Measurements from ENCODE around the gene SMOC2. TPM values are rescaled to one million over a fixed set of nuclear protein-coding genes. Genes with fewer than 3 reads are reported as not detected.

Gene SMOC2
- total RNA-seq, 4 donors from 2014 or later = 45.8 to 382 (median 160) TPM

DNA sequence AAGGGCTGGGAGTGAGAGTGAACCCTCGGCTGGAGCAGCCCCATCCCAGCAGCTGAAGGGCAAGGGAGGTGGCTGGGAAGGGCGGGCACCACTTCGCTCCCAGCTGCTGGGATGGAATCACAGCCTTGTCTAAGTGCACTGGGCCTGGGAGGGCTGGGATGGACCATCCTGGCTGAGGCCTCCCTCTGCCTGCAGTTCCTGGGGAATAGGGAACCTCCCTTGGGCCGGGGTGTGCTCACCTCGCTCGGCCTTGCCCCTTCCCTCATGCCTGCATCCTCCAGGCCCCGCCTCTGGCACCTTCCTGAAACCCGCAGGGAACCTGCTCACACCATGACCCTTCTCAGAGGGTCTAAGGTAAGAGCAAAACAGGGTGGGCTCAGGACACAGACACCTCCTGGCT is 53.7 kb downstream of the SMOC2 start:
- Histone ChIP-seq H3K4me1 (peaks cover 0 to 25% (median 3%) of the 10 kb centered on the region in 3 donors), H3K4me3 (no peak overlapping the region), H3K27me3 (no peaks in the 10 kb centered on the region), H3K9me3 (no peaks in the 10 kb centered on the region), H3K27ac (no peak overlapping the region), H3K36me3 (no peaks in the 10 kb centered on the region)
- WGBS, 2 donors (ENCODE audit: low coverage in 1 of 2) = no CpG with 5 or more reads among the region's 8 CpGs
- no peak for ATAC-seq
- TF ChIP-seq EP300 (IDR thresholded peaks at IDR 0.05) (no peak), POLR2A (IDR thresholded peaks at IDR 0.05) (no peak), CTCF (IDR thresholded peaks at IDR 0.05) (no peak), POLR2AphosphoS5 (IDR thresholded peaks at IDR 0.05) (no peak)

- H3K27ac ChIP-seq = no peak overlapping the region
- no peak for ATAC-seq
- H3K9me3 ChIP-seq = no peaks in the 10 kb centered on the region
- H3K36me3 ChIP-seq = no peaks in the 10 kb centered on the region
- H3K4me3 ChIP-seq = no peak overlapping the region
- no peaks in the 10 kb centered on the region for H3K27me3 ChIP-seq
- 89% methylated on average over 11 of the region's 13 CpGs; no CpG with 5 or more reads in 1 of the 2 donors for WGBS, 2 donors (ENCODE audit: low coverage in 1 of 2)
- TF ChIP-seq EP300 (IDR thresholded peaks at IDR 0.05) (no peak), POLR2A (IDR thresholded peaks at IDR 0.05) (no peak), CTCF (IDR thresholded peaks at IDR 0.05) (no peak), POLR2AphosphoS5 (IDR thresholded peaks at IDR 0.05) (no peak)
- peaks cover 0 to 25% (median 3%) of the 10 kb centered on the region in 3 donors for H3K4me1 ChIP-seq
Observed at GRCh38 chr6:168495133-168495532, 54.1 kb downstream of the SMOC2 start.

GRCh38 chr6:168495636-168496035 is 54.7 kb downstream of the SMOC2 start:
- H3K4me3 ChIP-seq = no peak overlapping the region
- WGBS, 2 donors (ENCODE audit: low coverage in 1 of 2) = 84 to 92% methylated on average over 6 to 11 of the region's 16 CpGs
- H3K4me1 ChIP-seq = peaks cover 0 to 25% (median 3%) of the 10 kb centered on the region in 3 donors
- H3K27me3 ChIP-seq = no peaks in the 10 kb centered on the region
- no peak overlapping the region for H3K27ac ChIP-seq
- no peak for ATAC-seq
- TF ChIP-seq POLR2A (IDR thresholded peaks at IDR 0.05) (no peak), CTCF (IDR thresholded peaks at IDR 0.05) (no peak), EP300 (IDR thresholded peaks at IDR 0.05) (no peak), POLR2AphosphoS5 (IDR thresholded peaks at IDR 0.05) (no peak)
- H3K9me3 ChIP-seq = no peaks in the 10 kb centered on the region
- no peaks in the 10 kb centered on the region for H3K36me3 ChIP-seq

- Histone ChIP-seq H3K4me3 (no peak overlapping the region), H3K27me3 (no peaks in the 10 kb centered on the region), H3K4me1 (peaks cover 0 to 25% (median 3%) of the 10 kb centered on the region in 3 donors), H3K36me3 (no peaks in the 10 kb centered on the region), H3K9me3 (no peaks in the 10 kb centered on the region), H3K27ac (no peak overlapping the region)
- ATAC-seq = no peak
- 53 to 74% methylated on average over 4 to 8 of the region's 24 CpGs for WGBS, 2 donors (ENCODE audit: low coverage in 1 of 2)
- no peak for TF ChIP-seq CTCF (IDR thresholded peaks at IDR 0.05)
- TF ChIP-seq POLR2A (IDR thresholded peaks at IDR 0.05) = no peak
- TF ChIP-seq EP300 (IDR thresholded peaks at IDR 0.05) = no peak
- peak; percentile 12 for TF ChIP-seq POLR2AphosphoS5 (IDR thresholded peaks at IDR 0.05)
Observed at GRCh38 chr6:168496139-168496996, 55.4 kb downstream of the SMOC2 start.

GRCh38 chr6:168496997-168497331 is 56.0 kb downstream of the SMOC2 start:
- Histone ChIP-seq H3K36me3 (no peaks in the 10 kb centered on the region), H3K4me3 (no peak overlapping the region), H3K27me3 (no peaks in the 10 kb centered on the region), H3K27ac (no peak overlapping the region), H3K4me1 (peaks cover 0 to 25% (median 3%) of the 10 kb centered on the region in 3 donors), H3K9me3 (no peaks in the 10 kb centered on the region)
- 65% methylated on average over 2 of the region's 10 CpGs; no CpG with 5 or more reads in 1 of the 2 donors for WGBS, 2 donors (ENCODE audit: low coverage in 1 of 2)
- TF ChIP-seq EP300 (IDR thresholded peaks at IDR 0.05) (no peak), POLR2AphosphoS5 (IDR thresholded peaks at IDR 0.05) (no peak), CTCF (IDR thresholded peaks at IDR 0.05) (no peak), POLR2A (IDR thresholded peaks at IDR 0.05) (no peak)
- no peak for ATAC-seq
